ENCODE results near the gene DCST1.

- TF ChIP-seq EZH2 (IDR thresholded peaks at IDR 0.05; ENCODE audit: borderline replicate concordance, low read depth, low read length, severe bottlenecking) (no peak), POLR2A (IDR thresholded peaks at IDR 0.05; ENCODE audit: low read depth, low read length) (no peak), CTCF (IDR thresholded peaks at IDR 0.05; ENCODE audit: extremely low read depth in 1 of 2, insufficient read depth in 1 of 2, low read depth in 1 of 2, low read length in 2 of 2) (no peak), JUN (IDR thresholded peaks at IDR 0.05; ENCODE audit: borderline replicate concordance, insufficient read depth, insufficient read length, low read depth) (no peak), GATA2 (IDR thresholded peaks at IDR 0.05; ENCODE audit: insufficient read depth, insufficient read length, low read depth, low read length) (no peak), POLR2AphosphoS5 (IDR thresholded peaks at IDR 0.05; ENCODE audit: insufficient read depth, low read depth, low read length) (no peak), FOS (IDR thresholded peaks at IDR 0.05; ENCODE audit: borderline replicate concordance, insufficient read depth, low read length) (no peak), MAX (IDR thresholded peaks at IDR 0.05; ENCODE audit: insufficient read depth, insufficient read length) (no peak)
These were observed 16.3 kb downstream of the DCST1 start for GRCh38 chr1:155049651-155050559.
